Amniotic epithelial cell (primary cell): ENCODE data around the gene NID2.

ENCODE experiments used
- DNase-seq: peaks from one replicate; pipeline ENCODE4 v3.0.0-alpha.2; 2010; ENCODE audit warnings: low read depth

Gene NID2

GRCh38 chr14:52058341-52058740 is 10.5 kb downstream of the NID2 start:
- no peak for DNase-seq

- DNase-seq: no peak
These were observed 13.7 kb downstream of the NID2 start for GRCh38 chr14:52055167-52055566.

GRCh38 chr14:52054678-52055077 is 14.2 kb downstream of the NID2 start:
- no peak for DNase-seq

DNA sequence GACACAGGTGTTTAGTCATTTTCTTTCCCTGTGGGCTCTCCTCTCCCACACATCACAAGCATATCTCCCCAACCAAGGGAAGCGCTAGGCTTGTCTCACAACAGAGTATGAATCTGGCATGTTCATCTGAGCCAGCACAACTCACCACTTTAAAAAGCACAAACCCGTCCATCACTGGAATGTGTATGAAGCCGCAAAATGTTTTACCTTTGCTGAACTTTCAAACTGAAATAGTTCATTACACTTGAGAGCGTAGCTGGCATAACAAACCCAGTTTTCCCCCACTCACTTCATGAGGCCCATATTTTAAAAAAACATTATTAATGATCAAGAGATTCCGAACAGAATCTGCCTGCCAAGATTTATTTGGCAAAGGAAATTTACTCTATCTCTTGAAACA is 15.8 kb downstream of the NID2 start:
- peak; percentile 91 for DNase-seq

- DNase-seq: peak; percentile 96
These were observed 16.4 kb downstream of the NID2 start for GRCh38 chr14:52052288-52052943.

DNA sequence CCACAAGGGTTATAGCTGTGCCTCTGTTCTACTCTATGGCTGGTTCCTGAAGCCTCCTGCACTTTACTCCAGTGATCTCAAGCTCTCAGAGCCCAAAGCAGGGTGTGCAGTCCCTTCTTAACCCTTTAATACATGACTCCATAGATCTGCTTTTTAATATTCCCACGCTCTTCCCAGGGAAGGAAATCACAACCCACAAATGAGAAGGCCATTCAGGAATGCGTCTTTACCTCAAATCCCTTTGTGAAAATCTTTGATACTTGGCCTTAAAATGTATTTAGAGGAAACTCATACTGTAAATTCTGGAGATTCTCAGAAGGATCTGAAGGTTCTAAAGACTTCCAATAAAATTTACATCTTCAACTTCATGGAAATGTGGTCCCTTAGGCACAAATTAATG is 17.0 kb downstream of the NID2 start:
- DNase-seq: peak; percentile 85

DNA sequence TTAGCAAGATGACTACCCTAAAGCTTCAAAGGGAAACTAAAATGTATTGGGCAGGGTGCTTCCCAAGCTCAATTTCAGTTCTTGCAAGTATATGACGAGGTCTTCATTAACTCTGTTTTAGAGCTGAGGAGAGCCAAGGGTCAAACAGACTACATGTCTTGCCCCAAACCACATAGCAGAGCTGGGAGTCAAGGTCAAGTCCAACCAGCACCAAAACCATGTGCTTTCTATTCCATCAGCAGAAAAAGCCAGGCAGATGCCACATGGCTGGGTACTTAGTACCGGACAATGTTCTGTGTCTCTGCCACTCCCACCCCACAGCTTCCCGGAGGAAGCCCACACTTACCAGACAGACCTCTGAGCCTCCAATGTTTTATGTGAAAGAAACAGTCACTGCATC is 17.6 kb downstream of the NID2 start:
- no peak for DNase-seq

DNA sequence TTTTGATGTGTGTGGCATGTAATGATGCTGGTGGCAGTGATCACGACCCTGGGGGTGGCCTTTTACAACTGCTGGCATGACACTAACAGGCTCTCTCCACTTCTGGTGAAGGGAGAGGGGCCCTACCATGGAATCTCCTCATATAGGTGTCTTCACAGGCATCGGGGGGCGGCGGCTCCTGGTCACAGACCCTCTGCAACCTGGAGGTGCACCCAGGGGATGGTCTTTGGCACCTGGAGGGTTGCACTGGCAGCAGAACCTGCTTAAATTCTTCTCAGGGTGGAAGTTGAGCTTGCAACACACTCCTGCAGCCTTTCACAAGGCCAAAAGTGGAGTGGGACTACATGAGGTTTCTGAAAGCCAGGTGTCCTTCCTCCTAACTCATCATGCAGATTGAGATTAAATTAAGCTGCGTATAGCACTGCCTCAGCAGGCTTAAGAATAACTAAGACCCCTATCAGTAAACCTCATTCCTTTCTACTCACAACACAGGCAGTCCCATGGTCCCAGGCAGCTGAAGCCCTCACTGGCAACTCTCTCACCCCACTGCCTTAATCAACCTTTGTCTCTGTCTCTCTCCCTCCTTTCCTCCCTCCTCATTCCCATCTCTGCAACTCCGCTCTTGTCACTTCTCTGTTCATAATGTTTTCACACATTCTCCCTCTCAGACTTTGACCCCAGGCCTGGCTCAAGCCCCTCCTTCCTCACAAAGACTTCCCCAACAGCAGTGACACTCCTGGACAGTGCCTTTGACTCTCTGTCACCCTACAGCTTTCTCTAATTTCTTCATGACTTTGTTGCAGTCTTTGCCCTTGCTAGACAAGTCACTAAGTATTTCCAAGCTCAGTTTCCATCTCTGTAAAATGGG is 18.9 kb downstream of the NID2 start:
- DNase-seq: no peak

- DNase-seq: no peak
These were observed 19.6 kb downstream of the NID2 start for GRCh38 chr14:52049271-52049670.

DNA sequence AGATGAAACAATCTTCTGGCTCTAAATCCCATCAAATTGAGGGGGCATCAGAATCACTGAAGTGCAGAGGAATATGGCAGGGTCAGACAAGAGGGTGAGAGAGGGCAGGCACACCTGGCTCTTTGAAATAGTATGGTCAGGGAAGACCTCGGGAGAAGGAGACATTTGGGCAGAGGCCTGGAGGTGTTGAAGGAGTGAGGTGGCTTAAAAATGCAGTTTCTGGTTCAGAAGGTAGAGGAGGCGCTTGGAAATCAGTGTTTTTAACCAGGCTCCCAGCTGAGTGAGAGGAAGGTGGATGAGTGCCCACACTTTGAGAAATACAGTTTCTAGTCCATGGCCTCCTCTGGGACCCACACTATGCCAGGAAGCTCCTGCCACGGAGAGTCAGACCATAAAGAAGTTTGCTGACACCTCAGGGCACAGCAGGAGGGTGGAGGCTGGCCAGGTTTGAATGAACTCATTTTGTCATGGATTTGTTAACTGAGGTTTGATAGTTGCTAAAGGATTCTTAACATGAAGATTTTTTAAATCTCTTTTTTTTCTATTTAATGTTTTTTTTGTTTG is 20.1 kb downstream of the NID2 start:
- DNase-seq: no peak

DNA sequence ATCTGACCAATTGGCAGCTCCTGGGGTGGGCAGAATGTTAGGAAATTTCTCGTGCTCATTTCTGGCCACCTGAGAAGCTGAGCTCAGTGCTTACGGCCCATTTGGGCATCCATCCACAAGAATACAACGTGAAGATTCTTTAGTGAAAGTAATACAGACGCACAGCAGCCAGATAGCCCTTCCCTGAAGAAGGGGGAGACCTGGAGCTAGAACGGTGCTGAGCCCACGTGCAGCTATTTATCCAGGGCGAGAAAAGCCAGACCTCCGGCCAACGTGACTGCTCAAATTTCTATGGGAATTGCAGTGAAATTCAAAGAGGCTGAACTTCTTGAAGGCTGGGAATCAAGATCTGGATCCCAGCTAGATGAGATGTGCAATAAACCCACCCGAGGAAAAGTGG is 20.7 kb downstream of the NID2 start:
- no peak for DNase-seq

- no peak for DNase-seq
These were observed 22.4 kb downstream of the NID2 start for GRCh38 chr14:52046376-52046917.

GRCh38 chr14:52044791-52045522 is 23.9 kb downstream of the NID2 start:
- peak; percentile 90 for DNase-seq

DNA sequence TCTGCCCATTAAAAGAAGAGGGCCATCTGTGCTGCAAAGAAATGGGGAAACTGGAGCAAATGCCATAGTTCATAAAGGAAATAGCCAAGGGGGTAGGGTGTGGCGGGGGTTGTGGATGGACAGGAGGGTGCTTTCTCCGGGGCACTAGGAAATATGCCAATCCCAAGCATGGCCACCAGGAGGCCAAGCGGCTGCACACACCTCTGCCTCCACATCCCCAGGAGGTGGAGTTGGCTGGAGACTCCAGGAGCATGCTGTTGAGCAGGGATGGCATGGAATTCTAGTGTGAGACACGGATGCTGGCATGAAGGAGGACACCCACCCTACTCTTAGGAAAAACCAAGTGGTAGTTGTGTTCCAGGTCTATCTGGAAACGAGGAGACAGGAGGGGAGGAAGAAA is 25.2 kb downstream of the NID2 start:
- DNase-seq: peak; percentile 48

DNA sequence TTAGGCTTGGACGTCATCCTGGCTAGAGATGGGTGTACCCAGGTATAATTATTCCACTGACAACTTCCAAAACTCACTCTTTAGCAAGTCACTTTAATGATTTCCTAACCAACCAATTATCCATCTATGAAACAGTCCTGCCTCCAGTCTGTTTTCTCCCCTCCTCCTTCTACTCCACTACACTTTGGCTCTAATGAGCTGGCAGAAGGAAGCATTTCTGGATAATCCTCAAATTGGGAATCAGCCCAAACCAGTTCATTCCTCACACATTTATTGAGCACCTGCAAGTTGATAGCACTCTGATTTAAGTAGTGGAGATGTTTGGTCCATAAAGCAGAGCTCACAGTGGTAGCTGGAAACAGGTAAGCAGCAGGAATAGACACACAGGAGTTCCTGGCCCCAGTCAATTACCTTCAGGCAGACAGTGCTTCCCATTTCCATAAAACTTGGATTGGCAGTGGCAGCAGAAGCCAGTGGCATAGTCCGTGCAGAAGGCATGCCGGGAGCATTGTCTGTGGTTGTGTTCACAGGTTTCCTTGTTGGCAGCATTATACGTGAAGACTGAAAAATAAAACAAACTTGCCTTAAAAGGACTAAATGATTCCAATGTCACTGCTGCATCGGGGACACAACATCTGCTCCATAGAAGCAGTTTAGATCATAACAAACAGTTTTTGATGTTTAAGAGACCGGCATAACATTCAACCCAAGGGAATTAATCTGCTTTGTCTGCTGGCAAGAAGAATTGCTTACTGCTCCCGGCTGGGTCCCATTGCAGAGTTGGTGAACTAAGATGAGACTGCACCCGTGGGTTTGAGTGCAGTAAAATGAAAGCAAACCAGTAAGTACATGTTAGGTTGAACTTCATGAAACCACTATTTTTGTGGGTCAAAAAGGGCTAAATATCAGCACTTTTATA is 26.2 kb downstream of the NID2 start:
- DNase-seq: no peak

- DNase-seq: no peak
These were observed 28.3 kb downstream of the NID2 start for GRCh38 chr14:52040598-52040997.

DNA sequence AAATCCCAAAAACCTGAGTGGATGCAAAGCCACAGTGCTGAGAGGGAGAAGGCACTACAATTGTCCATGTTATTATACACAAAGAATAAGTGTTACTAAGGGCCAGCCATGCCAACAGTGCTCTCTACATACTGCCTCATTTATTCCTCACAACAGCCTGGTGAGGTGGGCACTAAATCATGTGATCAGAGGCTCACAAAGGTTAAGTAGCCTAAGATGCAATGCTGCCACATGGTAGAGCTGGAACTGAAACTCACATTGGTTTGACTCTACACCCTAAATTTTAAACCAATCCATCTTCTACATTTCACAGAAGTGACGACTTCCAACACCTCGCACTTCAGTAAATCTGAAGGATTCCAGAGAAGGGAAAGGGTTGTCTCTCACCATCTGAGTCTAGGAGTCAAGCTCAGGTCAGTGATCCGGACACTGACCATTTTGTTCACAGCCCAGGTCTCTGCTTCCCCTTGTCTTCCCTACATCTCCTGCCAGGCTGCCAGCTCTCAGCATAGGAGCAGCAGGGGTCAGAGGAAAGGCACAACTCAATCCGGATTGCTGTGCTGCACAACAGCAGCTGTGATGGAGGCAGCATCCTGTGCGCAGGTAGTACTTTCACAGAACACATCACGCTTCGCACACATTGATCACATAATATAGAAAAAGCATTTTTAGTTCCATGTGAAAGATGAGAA is 29.6 kb downstream of the NID2 start:
- DNase-seq: no peak

GRCh38 chr14:52033101-52033642 is 35.7 kb downstream of the NID2 start:
- peak; percentile 45 for DNase-seq

DNA sequence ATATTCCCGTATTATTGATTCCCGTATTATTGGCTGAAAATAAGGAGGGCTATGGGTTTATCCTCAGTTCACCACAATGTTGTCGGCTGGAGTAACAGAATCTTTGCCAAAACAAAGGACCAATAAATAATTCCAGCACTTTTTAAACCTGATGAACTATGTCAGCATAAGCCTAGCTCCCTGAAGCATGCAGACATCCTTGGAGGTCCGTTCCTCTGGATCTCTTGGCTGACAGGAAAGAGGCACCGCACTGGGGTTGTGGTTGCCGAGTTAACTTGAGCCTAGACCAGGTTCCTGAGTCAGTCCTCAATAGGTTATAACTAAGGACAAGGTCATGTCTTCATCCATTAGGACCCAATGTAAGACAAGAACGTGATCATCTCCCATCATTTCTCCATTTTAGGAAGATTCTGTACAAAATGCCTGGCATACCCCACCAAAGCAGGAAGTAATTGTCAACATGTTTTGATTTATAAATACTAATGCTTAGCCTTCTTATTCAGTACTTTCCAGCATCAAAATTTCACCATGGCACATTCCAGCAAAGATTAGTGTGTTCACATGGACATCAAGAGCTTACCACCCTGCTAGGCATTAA is 36.6 kb downstream of the NID2 start:
- DNase-seq: peak; percentile 89

DNA sequence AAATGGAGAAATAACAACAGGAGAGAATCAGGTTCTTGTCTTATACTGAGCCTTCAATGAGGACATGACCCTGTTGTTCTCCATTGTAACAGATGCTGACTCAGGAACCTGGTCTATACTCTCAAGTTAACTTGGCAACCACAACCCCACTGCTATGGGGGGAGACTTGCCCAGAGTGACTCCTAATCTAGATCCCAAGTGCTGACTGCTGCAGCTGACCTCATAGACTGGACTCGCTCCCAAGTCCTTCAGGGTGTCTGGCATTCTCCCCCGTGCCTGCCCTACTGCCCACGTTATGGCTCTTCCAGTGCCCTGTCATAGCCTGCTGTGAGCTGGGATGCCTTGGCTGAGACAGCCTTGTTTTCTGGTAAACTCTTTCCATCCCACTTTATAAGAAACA is 37.1 kb downstream of the NID2 start:
- peak; percentile 93 for DNase-seq
